HG02588 (cell line): ENCODE measurements around the gene ITGA5.
"Not testable (repeated sequence)": the region's sequence is repeated elsewhere in the genome, so short reads cannot be mapped to it uniquely, and the experiment has no call there.

Experiments
- ATAC-seq: cut with Tn5 transposase; IDR thresholded peaks from one replicate; pipeline ENCODE4 v1.9.1; 2021; ENCODE audit warnings: mild to moderate bottlenecking, moderate library complexity; ENCODE audit not compliant: unreplicated experiment

ITGA5 gene

DNA sequence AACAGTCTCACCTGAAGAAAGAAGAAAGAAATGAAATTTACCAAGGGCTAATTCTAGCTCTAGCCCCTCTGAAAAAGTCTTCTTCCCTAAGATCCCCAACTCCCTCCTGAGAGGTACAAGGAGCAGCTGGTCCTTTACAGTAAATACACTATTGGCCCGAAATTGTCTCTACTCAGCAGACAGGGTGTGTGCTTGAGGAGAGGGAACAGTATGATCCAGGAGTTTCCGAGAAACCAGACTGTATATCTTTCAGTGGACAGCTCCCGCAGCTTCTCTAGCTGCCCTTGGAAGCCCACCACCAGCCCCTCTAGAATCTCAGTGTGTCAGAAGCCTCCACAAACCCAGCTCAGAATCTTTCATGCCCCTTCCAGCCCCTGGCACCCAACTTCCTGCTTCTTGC, 62.8 kb downstream of the ITGA5 start:
- ATAC-seq = no peak

DNA sequence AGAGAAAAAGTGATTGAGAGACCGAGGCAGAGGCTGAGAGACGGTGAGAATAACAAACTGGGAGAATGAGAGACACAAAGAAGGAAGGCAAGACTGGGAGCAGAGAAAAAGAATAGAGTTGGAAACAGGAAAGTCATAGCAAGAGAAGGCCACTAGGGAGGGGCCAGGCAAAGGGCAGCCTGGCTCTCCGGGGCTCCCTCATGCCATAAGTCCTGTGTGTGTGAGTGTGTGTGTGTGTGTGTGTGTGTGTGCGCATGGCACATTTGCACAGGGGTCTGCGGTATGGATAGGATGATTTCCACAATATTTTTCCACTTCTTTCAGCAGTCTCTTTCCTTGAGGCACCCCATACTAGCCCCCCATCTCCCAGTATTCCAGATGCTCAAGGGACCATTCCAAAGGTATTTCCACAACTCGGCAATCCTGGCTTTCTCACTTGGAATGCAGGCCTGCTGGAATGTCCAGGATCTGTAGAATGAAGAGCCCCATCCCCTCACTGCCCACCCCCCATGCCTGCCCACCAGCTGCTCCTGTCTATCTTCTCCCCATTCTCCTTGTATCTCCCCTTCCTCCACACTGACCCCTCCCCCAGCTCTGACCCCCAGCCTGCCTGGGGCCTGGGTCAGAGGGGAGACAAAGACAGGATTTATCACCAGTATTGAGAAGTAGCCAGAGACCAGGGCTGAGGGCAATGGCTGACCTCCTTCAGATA, 63.8 kb downstream of the ITGA5 start:
- no peak for ATAC-seq

DNA sequence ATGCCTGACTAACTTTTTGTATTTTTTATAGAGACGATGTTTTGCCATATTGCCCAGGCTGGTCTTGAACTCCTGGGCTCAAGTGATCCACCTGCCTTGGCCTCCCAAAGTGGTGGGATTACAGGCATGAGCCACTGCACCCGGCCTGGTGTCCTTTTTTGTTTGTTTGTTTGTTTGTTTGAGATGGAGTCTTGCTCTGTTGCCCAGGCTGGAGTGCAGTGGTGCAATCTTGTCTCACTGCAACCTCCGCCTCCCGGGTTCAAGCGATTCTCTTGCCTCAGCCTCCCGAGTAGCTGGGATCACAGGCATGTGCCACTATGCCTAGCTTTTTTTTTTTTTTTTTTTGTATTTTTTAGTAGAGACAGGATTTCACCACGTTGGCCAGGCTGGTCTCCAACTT, 64.8 kb downstream of the ITGA5 start:
- ATAC-seq = not testable (repeated sequence)

DNA sequence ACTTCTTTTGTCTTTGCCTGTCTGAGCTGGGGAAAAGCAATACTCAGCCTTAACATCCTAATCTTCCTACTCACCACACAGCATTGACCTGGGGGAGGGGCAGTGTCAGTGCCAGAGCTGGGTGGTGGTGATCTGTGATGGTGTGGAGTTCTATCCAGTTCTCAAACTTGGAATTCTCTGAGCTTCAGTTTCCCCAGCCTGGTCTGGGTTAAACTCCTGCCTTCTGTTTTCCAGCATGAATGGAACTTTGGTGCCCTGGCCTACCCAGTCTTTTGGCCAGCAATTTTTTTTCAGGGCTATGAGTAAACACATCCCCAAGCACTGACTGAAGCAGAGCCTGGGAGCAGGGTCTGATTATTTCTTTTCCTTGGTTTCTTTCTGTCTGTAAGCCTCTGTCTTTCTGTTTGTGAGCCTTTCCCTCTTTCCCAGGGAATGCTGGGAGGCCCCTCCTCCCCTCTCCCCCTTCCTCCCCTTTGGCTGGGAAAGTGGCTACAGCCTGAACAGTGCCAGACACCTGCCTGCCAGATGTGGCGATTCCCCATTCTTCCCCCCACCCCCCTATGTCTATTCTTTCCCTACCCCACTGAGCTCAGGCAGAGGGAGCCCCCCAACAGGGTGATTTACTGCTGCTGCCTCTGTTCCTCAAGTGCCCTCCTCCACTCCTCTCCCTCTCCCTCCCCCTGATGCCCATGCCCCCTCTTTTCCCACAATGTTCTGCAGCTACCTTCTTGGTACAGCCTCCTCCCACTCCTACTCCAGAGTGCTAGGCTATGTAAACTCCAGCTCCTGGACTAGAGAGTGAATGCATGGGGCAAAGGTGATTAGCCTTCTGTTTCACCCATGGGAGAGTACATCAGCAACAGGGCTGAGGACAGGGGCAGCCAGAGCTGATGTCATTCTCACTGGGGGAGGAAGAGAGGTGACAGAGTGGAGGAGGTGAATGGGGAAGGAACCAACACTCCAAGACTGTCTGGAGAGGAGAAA, 65.9 kb downstream of the ITGA5 start:
- ATAC-seq = no peak

DNA sequence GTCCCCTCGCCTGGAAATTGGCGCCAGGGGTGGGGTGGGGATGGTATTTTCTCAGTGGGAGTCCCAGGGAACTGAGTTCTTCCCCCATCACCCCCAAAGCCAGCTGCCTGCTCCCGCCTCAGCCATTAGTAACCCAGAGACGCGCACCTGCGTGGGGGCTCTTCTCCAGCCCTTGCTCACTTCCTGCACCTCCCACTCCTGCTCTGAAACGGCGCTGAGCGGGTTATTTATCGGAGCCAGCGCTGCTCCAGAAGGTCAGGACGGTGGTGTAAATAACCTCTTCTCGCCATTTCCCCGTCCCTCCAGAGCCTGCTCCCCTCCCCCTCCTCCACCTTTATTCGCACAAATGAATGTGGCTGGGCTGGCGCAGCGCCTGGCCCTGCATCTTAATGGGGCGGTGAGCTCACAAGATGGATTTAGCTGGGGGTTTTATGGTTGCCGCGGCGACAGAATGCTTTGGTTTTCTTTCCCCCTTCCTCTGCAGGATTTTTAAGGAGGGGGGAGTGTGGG, 67.0 kb downstream of the ITGA5 start:
- no peak for ATAC-seq

DNA sequence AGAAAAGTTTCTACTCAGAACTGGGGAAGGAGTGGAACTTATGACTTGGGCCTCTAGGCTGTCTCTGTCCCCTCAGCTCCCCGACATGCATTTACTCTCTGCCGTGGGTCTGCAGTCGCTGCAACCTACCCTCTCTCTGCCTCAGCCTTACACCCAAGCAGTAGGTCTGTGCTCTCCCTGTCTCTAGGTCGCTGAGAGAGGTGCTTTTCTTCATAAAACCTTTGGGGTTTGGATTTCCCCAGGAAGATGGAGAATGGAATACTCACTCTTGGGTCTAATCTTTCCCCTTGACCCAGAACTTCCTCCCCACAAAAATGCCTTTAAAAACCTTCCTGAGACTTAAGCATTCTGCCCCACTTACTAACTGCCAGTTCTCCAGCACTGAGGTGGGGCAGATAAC, 67.7 kb downstream of the ITGA5 start:
- ATAC-seq = no peak

DNA sequence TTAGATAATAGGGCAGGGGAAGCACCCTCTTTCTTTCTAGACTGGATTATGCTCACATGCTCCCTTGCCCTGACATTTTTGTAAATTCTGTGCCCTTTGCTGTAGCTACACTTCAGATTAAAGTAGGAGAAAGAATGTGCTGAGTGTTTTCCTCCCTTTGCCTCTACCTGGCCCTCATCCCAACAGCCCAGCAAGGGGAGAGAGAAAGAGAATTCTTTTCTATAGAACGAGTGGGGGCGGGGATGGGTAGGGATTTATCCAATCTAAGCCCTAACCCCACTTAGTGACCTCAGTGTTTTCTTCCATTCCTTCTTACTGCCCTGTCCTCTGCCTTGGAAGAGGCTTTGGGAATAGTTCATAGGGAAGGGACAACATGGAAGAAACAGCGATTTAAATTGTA, 68.3 kb downstream of the ITGA5 start:
- ATAC-seq = no peak

DNA sequence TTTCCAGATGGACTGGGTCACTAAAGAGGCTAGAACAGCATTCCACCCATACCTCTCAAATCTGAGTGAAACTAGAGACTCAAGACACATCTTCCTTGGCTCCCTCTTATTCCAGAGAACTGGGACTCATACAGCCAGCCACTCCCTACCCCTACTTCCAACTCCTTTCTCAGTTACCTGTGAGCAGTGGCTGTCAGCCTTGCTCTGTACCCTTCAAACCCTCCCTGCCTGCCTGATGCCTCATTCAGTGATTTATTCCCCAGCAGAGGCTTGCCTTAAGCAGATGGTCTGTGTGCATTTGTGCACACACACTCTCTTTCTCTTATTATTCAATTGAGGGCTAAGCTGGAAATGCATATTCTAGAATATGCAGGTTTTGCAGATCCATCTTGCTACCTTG, 69.4 kb downstream of the ITGA5 start:
- no peak for ATAC-seq

DNA sequence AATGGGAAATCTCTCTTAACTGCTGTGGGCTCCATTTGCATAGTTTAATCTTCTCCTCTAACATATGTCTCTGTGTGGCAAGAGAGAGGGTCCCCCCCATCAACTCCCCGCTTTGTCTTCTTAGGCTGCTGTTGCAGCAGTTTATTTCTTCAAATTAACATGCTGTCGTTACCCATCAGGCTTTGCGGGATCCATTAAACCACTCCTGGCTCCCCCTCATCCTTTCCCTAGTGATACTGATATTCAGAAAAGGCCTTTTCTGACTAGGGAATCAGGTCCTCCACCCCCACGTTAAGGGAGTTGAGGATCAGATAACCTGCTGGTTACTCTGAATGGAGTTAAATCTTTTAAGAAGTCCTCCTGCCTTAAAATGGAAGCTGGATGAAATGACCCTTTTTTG, 70.0 kb downstream of the ITGA5 start:
- no peak for ATAC-seq
